ENCODE results near the gene ZGLP1. TPM values are rescaled to one million over a fixed set of nuclear protein-coding genes. Genes with fewer than 3 reads are reported as not detected.
A peak's percentile ranks its signal among the peaks of the same experiment; 100 is the strongest.

The ZGLP1 gene
- total RNA-seq, 2 donors from 2014 or later = 5.0 to 12.3 TPM

DNA sequence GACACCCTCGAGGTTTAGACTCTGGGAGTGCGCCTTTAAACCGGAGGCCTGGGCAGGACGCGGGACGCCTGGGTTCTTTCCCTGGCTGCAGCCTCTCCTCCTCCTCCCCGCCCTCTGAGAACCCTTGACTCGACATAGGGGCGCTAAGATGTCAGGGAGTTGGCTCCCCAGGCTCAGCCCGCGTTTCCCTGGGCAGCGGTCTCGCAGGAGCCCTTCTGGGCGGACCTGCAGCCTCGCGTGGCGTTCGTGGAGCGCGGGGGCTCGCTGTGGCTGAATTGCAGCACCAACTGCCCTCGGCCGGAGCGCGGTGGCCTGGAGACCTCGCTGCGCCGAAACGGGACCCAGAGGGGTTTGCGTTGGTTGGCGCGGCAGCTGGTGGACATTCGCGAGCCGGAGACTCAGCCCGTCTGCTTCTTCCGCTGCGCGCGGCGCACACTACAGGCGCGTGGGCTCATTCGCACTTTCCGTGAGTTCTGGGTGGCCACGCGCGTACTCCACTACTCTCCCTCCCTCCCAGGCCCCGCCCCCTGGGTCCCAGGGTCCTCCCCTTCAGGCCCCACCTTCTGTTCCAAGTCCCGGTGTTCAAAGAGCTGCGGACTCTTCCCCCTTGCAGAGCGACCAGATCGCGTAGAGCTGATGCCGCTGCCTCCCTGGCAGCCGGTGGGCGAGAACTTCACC, 18.6 kb downstream of the ZGLP1 start:
- Histone ChIP-seq H3K4me3 (peak overlapping the region; percentile 10 to 23), H3K4me1 (replicated peaks) (peaks cover 5% of the 10 kb centered on the region), H3K36me3 (no peaks in the 10 kb centered on the region), H3K27ac (no peak overlapping the region), H3K9me3 (no peaks in the 10 kb centered on the region), H3K27me3 (replicated peaks; ENCODE audit: insufficient read depth) (peaks cover 61% of the 10 kb centered on the region)
- intact Hi-C loops (cut with DNase I) = no loop called here
- 2% methylated on average over 30 of the region's 57 CpGs for WGBS
- no peak for DNase-seq (ENCODE audit: low spot score)
- no peak for TF ChIP-seq POLR2A (IDR thresholded peaks at IDR 0.05)
- no peak for TF ChIP-seq POLR2AphosphoS5 (IDR thresholded peaks at IDR 0.05)
- TF ChIP-seq, protein P1, sequence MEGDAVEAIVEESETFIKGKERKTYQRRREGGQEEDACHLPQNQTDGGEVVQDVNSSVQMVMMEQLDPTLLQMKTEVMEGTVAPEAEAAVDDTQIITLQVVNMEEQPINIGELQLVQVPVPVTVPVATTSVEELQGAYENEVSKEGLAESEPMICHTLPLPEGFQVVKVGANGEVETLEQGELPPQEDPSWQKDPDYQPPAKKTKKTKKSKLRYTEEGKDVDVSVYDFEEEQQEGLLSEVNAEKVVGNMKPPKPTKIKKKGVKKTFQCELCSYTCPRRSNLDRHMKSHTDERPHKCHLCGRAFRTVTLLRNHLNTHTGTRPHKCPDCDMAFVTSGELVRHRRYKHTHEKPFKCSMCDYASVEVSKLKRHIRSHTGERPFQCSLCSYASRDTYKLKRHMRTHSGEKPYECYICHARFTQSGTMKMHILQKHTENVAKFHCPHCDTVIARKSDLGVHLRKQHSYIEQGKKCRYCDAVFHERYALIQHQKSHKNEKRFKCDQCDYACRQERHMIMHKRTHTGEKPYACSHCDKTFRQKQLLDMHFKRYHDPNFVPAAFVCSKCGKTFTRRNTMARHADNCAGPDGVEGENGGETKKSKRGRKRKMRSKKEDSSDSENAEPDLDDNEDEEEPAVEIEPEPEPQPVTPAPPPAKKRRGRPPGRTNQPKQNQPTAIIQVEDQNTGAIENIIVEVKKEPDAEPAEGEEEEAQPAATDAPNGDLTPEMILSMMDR (IDR thresholded peaks at IDR 0.05) = no peak

DNA sequence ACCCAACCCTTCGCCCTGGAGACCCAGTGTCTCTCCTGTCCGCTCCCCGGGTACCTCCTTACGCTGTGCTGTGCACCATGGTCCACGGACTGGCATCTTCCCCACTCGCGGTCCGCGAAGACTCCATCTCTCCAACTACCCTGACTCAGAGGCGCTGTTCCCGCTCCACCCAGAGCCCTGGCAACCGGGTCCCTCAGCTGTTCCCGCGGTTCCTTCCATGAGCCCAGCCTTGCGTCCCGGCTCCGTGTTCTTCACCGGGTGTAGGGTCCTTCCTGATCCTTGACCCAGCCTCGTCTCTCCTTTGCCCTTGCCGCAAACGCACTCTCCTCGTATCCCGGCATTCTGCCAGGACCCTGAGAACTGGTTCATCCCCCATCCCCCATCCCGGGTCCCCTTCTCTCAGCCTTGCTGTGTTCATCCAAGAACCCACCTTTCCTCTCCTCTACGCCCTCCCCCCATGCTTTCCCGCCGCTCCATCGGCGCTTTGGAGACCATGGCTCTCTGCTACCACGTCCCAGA, 19.2 kb downstream of the ZGLP1 start:
- no peak for DNase-seq (ENCODE audit: low spot score)
- no peak overlapping the region for H3K4me3 ChIP-seq
- TF ChIP-seq POLR2AphosphoS5 (IDR thresholded peaks at IDR 0.05) (no peak), POLR2A (IDR thresholded peaks at IDR 0.05) (no peak)
- TF ChIP-seq, protein P1 (IDR thresholded peaks at IDR 0.05) = no peak

DNA sequence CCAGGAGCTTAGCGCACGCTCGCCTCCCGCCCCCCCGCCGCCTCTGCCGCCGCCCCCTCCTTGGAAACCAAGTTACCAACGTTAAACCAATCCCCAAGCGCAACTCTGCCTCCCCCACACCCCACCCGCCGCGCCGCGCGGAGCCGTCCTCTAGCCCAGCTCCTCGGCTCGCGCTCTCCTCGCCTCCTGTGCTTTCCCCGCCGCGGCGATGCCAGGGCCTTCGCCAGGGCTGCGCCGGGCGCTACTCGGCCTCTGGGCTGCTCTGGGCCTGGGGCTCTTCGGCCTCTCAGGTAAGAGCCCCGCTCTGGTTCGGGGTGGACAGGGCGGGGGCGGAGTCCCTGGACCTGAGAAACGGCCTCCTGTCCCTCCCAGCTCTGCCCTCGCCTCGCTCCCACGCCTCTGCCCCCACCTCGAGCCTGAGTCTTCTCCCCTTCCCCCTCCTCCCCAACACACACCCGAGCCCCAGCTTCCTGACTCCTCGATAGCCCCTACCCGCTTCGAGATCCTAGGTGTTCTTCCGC, 19.7 kb downstream of the ZGLP1 start, which contains the start of gene ICAM5:
Gene ICAM5, plus strand, starts transcription at position 117 of the 521 bp plus-strand sequence. Its CDS starts 92 bp downstream, at position 209.
- Histone ChIP-seq H3K27ac (no peak within 1 kb of the TSS), H3K36me3 (no peaks in the 10 kb centered on the region), H3K4me3 (peak within 1 kb of the TSS; percentile 5 to 17), H3K4me1 (replicated peaks) (peaks cover 2% of the 10 kb centered on the region), H3K9me3 (no peaks in the 10 kb centered on the region), H3K27me3 (replicated peaks; ENCODE audit: insufficient read depth) (peaks cover 51% of the 10 kb centered on the region)
- WGBS = 3% methylated on average over 14 of the region's 45 CpGs
- no peak for DNase-seq (ENCODE audit: low spot score)
- TF ChIP-seq, protein P1 (IDR thresholded peaks at IDR 0.05) = no peak
- TF ChIP-seq POLR2A (IDR thresholded peaks at IDR 0.05) (no peak), POLR2AphosphoS5 (IDR thresholded peaks at IDR 0.05) (no peak)
- intact Hi-C loops (cut with DNase I) = no loop called here

More for the DNA sequence above, 19.2 kb downstream of the ZGLP1 start:
- intact Hi-C loops (cut with DNase I) = no loop called here
- peaks cover 57% of the 10 kb centered on the region for H3K27me3 ChIP-seq (replicated peaks; ENCODE audit: insufficient read depth)
- no peaks in the 10 kb centered on the region for H3K9me3 ChIP-seq
- H3K4me1 ChIP-seq (replicated peaks) = peaks cover 4% of the 10 kb centered on the region
- no peak overlapping the region for H3K27ac ChIP-seq
- 2% methylated on average over 30 of the region's 30 CpGs for WGBS
- no peaks in the 10 kb centered on the region for H3K36me3 ChIP-seq

DNA sequence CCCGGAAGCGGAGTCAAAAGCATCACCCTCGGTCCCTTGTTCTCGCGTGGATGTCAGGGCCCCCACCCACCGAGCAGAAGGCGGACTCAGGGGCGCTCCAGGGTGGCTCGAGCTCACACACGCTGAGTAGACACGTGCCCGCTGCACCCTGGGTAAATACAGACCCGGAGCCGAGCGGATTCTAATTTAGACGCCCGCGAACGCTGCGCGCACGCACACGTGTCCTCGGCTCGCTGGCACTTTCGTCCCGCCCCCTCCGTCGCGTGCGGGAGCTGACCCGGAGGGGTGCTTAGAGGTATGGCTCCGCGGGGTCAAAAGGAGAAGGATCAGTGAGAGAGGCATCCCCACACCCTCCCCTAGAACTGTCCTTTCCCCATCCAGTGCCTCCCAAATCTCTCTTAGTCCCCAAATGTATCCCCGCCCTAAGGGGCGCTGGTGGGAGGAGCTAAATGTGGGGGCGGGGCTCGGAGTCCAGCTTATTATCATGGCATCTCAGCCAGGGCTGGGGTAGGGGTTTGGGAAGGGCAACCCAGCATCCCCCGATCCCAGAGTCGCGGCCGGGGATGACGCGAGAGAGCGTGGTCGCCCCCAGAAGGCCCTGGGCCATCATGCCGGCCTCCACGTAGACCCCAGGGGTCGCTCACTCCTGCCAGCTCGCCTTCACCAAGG, 20.3 kb downstream of the ZGLP1 start:
- Histone ChIP-seq H3K27me3 (replicated peaks; ENCODE audit: insufficient read depth) (peaks cover 45% of the 10 kb centered on the region), H3K9me3 (no peaks in the 10 kb centered on the region), H3K4me1 (replicated peaks) (peaks cover 2% of the 10 kb centered on the region), H3K4me3 (peak overlapping the region; percentile 5 to 17), H3K36me3 (no peaks in the 10 kb centered on the region), H3K27ac (no peak overlapping the region)
- WGBS = under 1% methylated on average over 50 of the region's 50 CpGs
- intact Hi-C loops (cut with DNase I) = no loop called here
- DNase-seq (ENCODE audit: low spot score) = no peak
- TF ChIP-seq, protein P1 (IDR thresholded peaks at IDR 0.05) = no peak
- TF ChIP-seq POLR2A (IDR thresholded peaks at IDR 0.05) (no peak), POLR2AphosphoS5 (IDR thresholded peaks at IDR 0.05) (no peak)
